Loucy (cell line): Measurements from ENCODE around the gene SH2D1B.
"Not testable (repeated sequence)": the region's sequence is repeated elsewhere in the genome, so short reads cannot be mapped to it uniquely, and the experiment has no call there.

Experiments
- H2AFZ ChIP-seq: fragments of 200-600 bp; sonication (generic); 2 replicates; pipeline ENCODE4 v1.6.0; 2016; ENCODE audit warnings: antibody characterized with exemption, mild to moderate bottlenecking, low read length, moderate library complexity
- H3F3A ChIP-seq: fragments of 200-600 bp; 2 replicates; pipeline ENCODE4 v1.6.0; 2016; ENCODE audit warnings: antibody characterized with exemption, low read depth, mild to moderate bottlenecking
- H3K27me3 ChIP-seq: fragments of 200-600 bp; sonication (generic); 2 replicates; pipeline ENCODE4 v1.6.1; 2014; ENCODE audit warnings: low read length, mild to moderate bottlenecking; ENCODE audit not compliant: insufficient read depth, poor library complexity, severe bottlenecking
- H3K36me3 ChIP-seq: fragments of 200-600 bp; sonication (generic); 2 replicates; pipeline ENCODE4 v1.6.1; 2016; ENCODE audit warnings: low read length; ENCODE audit not compliant: insufficient read depth
- H3K4me1 ChIP-seq: fragments of 200-600 bp; sonication (generic); 2 replicates; pipeline ENCODE4 v1.5.1; 2014; ENCODE audit warnings: low read length, mild to moderate bottlenecking; ENCODE audit not compliant: insufficient read depth, poor library complexity, severe bottlenecking
- H3K4me2 ChIP-seq: fragments of 200-600 bp; sonication (generic); 2 replicates; pipeline ENCODE4 v1.6.0; 2014; ENCODE audit warnings: antibody characterized with exemption, low read length, low read depth, mild to moderate bottlenecking; ENCODE audit not compliant: poor library complexity, severe bottlenecking
- H3K4me3 ChIP-seq: fragments of 200-600 bp; sonication (generic); 2 replicates; pipeline ENCODE4 v1.5.1; 2014; ENCODE audit warnings: low read length, mild to moderate bottlenecking, mixed read lengths; ENCODE audit not compliant: poor library complexity, severe bottlenecking
- H3K79me2 ChIP-seq: fragments of 200-600 bp; sonication (generic); 2 replicates; pipeline ENCODE4 v1.6.1; 2014; ENCODE audit warnings: low read length; ENCODE audit not compliant: insufficient read depth
- H3K9ac ChIP-seq: fragments of 200-600 bp; sonication (generic); 2 replicates; pipeline ENCODE4 v1.6.0; 2014; ENCODE audit warnings: mild to moderate bottlenecking, low read depth, low read length, moderate library complexity; ENCODE audit not compliant: poor library complexity, severe bottlenecking
- H3K9me2 ChIP-seq: fragments of 200-600 bp; sonication (generic); replicated peaks from 2 replicates; pipeline ENCODE4 v1.6.1; 2016; ENCODE audit warnings: low read depth, low read length, mixed read lengths
- H3K9me3 ChIP-seq: fragments of 200-600 bp; sonication (generic); 2 replicates; pipeline ENCODE4 v1.6.1; 2014; ENCODE audit warnings: mild to moderate bottlenecking, antibody characterized with exemption, low read length, low read depth; ENCODE audit not compliant: insufficient read depth
- H4K20me1 ChIP-seq: fragments of 200-600 bp; sonication (generic); 2 replicates; pipeline ENCODE4 v1.6.0; 2014; ENCODE audit warnings: antibody characterized with exemption, low read length, mild to moderate bottlenecking; ENCODE audit not compliant: insufficient read depth, poor library complexity, severe bottlenecking
- CTCF ChIP-seq: fragments of 200-600 bp; sonication (generic); conservative IDR thresholded peaks from 2 replicates; pipeline ENCODE4 v1.5.1; 2014; ENCODE audit warnings: mild to moderate bottlenecking, antibody characterized with exemption, low read length
- EZH2phosphoT487 ChIP-seq: fragments of 200-600 bp; IDR thresholded peaks from 2 replicates; pipeline ENCODE4 v1.6.1; 2018; ENCODE audit warnings: antibody characterized with exemption, mild to moderate bottlenecking, moderate library complexity, borderline replicate concordance

SH2D1B gene

DNA sequence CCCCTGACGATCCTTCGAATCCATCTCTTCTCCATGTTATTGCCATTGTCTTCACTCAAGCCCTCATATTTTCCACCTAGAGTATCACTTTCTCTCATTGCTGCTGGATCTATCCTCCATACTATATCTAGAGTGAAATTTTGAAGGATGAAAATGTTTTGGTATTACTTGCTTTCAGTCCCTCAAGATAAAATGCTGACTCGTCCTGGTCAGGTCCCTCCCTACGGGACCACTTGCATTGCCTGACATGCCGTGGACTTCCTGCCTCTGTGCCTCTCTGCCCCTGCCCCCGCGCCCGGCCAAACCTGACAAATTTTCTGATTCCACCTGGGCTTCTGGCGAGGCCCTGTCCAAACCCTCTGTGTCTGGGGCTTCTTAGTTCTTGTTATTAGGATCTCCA is 58.9 kb downstream of the SH2D1B start:
- H4K20me1 ChIP-seq = no peaks in the 10 kb centered on the region
- peaks cover 29% of the 10 kb centered on the region for H3K4me1 ChIP-seq
- no peaks in the 10 kb centered on the region for H3K79me2 ChIP-seq
- no peak overlapping the region for H3K4me3 ChIP-seq
- H3F3A ChIP-seq = no peaks in the 10 kb centered on the region
- H3K9me2 ChIP-seq = no peaks in the 10 kb centered on the region
- no peak overlapping the region for H2AFZ ChIP-seq
- no peaks in the 10 kb centered on the region for H3K36me3 ChIP-seq
- H3K27me3 ChIP-seq = no peaks in the 10 kb centered on the region
- H3K9ac ChIP-seq = no peak overlapping the region
- H3K4me2 ChIP-seq = no peak overlapping the region
- H3K9me3 ChIP-seq = no peaks in the 10 kb centered on the region
- TF ChIP-seq CTCF = no peak
- no peak for TF ChIP-seq EZH2phosphoT487

GRCh38 chr1:162351874-162352273 is 60.1 kb downstream of the SH2D1B start:
- not testable (repeated sequence) for H3F3A ChIP-seq, H3K9ac ChIP-seq, H3K9me3 ChIP-seq, H3K4me2 ChIP-seq, H3K4me3 ChIP-seq, H4K20me1 ChIP-seq, H3K27me3 ChIP-seq, H3K79me2 ChIP-seq, H2AFZ ChIP-seq, H3K36me3 ChIP-seq, H3K9me2 ChIP-seq
- peaks cover 29% of the 10 kb centered on the region for H3K4me1 ChIP-seq

DNA sequence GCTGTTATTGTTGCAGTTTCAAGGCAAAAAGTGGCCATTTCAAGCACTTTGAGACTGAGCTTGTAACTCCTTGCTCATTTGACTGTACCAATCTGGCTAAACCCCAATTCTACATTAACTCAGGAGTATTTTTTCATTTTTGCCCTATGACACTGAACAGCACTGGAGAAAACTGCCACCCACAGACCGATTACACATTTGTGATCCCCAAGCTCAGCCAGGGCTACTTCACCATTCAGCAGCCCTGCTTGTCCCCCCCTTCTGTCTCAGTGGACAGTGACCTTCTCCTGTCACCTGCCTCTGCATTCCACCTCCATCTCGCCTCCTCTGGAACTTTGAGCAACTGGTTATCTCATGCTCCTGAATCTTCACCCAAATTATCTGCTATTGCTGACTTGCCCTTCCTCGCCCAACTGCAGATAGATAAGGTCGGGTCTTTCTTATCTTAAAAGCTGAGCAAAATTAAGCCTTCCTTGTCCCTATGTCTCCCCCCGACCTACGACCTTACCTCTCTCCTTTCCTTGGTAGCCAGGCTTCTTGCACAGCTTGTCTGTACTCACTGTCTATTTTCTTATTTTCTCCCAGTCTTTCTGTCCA is 60.6 kb downstream of the SH2D1B start:
- H3K4me3 ChIP-seq = no peak overlapping the region
- H4K20me1 ChIP-seq = no peaks in the 10 kb centered on the region
- no peak for TF ChIP-seq EZH2phosphoT487
- no peak for TF ChIP-seq CTCF
- no peak overlapping the region for H2AFZ ChIP-seq
- no peaks in the 10 kb centered on the region for H3K79me2 ChIP-seq
- peaks cover 29% of the 10 kb centered on the region for H3K4me1 ChIP-seq
- H3F3A ChIP-seq = no peaks in the 10 kb centered on the region
- H3K9me2 ChIP-seq = no peaks in the 10 kb centered on the region
- no peaks in the 10 kb centered on the region for H3K9me3 ChIP-seq
- H3K36me3 ChIP-seq = no peaks in the 10 kb centered on the region
- no peaks in the 10 kb centered on the region for H3K27me3 ChIP-seq
- H3K4me2 ChIP-seq = no peak overlapping the region
- no peak overlapping the region for H3K9ac ChIP-seq

DNA sequence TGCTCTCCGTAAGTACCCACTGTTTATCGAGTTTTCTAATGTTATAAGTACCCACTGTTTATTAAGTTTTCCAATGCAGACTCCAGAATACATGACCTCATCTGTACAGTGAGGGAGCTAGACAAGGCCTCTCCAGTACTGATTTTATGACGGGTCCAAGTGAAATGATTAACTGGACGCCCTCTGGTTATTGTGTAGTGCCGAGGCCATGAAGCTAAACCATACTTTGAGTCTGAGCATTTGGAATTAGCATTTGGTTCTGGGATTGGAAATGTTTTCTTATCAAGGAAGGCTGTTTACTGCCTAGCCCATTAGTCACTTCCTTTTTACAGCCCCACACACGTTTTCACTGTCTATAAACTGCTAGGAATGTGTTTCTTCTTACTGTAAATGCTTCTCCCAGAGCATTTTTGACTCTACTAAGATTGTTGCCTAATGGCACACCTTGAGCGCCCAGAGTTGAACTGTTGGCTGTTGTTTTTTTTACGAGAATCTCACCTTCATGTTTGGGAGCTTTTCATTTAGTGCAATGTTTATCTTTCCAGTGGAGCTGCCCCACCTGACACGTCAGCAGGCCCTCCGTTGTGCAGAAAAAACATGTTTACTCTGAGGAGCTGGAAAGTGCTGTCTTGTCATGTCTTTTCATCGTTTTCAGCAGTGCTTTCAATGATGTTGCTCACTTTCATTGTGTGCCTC is 62.2 kb downstream of the SH2D1B start:
- Histone ChIP-seq H3K9me2 (no peaks in the 10 kb centered on the region), H3K4me3 (no peak overlapping the region), H3K4me2 (peak overlapping the region; percentile 9), H2AFZ (no peak overlapping the region), H3K4me1 (peaks cover 29% of the 10 kb centered on the region), H3K36me3 (no peaks in the 10 kb centered on the region), H3F3A (no peaks in the 10 kb centered on the region), H3K9me3 (no peaks in the 10 kb centered on the region), H3K27me3 (no peaks in the 10 kb centered on the region), H3K9ac (no peak overlapping the region), H3K79me2 (no peaks in the 10 kb centered on the region), H4K20me1 (no peaks in the 10 kb centered on the region)
- TF ChIP-seq EZH2phosphoT487 = no peak
- TF ChIP-seq CTCF = no peak
